Measurements from ENCODE around the gene FLT3LG. TPM values are rescaled to one million over a fixed set of nuclear protein-coding genes. Genes with fewer than 3 reads are reported as not detected.
A peak's percentile ranks its signal among the peaks of the same experiment; 100 is the strongest.

Gene FLT3LG
- total RNA-seq, 4 donors from 2014 or later = 2.8 to 7.3 (median 6.3) TPM

GRCh38 chr19:49486232-49486631, 12.2 kb downstream of the FLT3LG start:
- WGBS, 2 donors = 94 to 98% methylated on average over 6 to 7 of the region's 7 CpGs
- H3K9me3 ChIP-seq = no peaks in the 10 kb centered on the region
- peaks cover 17 to 19% of the 10 kb centered on the region in 2 donors for H3K36me3 ChIP-seq
- H3K4me1 ChIP-seq = peaks cover 18 to 20% of the 10 kb centered on the region in 2 donors
- TF ChIP-seq CTCF (IDR thresholded peaks at IDR 0.05) (no peak), POLR2A (IDR thresholded peaks at IDR 0.05) (no peak)
- H3K4me3 ChIP-seq (replicated peaks in 1 of 3) = no peak overlapping the region
- intact Hi-C loops (cut with DNase I) = no loop called here
- H3K27me3 ChIP-seq = no peaks in the 10 kb centered on the region
- no peak for DNase-seq
- no peak overlapping the region for H3K27ac ChIP-seq

GRCh38 chr19:49486710-49487276, 12.8 kb downstream of the FLT3LG start:
- no peak for DNase-seq
- Histone ChIP-seq H3K27me3 (no peaks in the 10 kb centered on the region), H3K4me1 (peaks cover 18 to 20% of the 10 kb centered on the region in 2 donors), H3K4me3 (replicated peaks in 1 of 3) (no peak overlapping the region), H3K27ac (peak overlapping the region; percentile 54 to 73 (median 72)), H3K9me3 (no peaks in the 10 kb centered on the region), H3K36me3 (peaks cover 23 to 24% of the 10 kb centered on the region in 2 donors)
- no peak for TF ChIP-seq CTCF (IDR thresholded peaks at IDR 0.05)
- TF ChIP-seq POLR2A (IDR thresholded peaks at IDR 0.05) = no peak
- intact Hi-C loops (cut with DNase I) = no loop called here
- 57 to 71% methylated on average over 15 to 21 of the region's 23 CpGs for WGBS, 2 donors

GRCh38 chr19:49487277-49488045, 13.4 kb downstream of the FLT3LG start, which contains the start of gene RPL13A:
Gene RPL13A (plus strand): TSS chr19:49487608. CDS start chr19:49487630, 22 bp downstream.
- H3K4me3 ChIP-seq (replicated peaks in 1 of 3) = peak within 1 kb of the TSS; percentile 75 to 85 (median 78)
- peaks cover 18 to 20% of the 10 kb centered on the region in 2 donors for H3K4me1 ChIP-seq
- peak; percentile 100 for DNase-seq
- H3K27me3 ChIP-seq = no peaks in the 10 kb centered on the region
- TF ChIP-seq CTCF (IDR thresholded peaks at IDR 0.05) (peak in 1 of 6 experiments; percentile 14), POLR2A (IDR thresholded peaks at IDR 0.05) (peak; percentile 94 to 98)
- WGBS, 2 donors = 1% methylated on average over 24 to 39 of the region's 57 CpGs
- peak within 1 kb of the TSS; percentile 73 to 89 (median 87) for H3K27ac ChIP-seq
- intact Hi-C loops (cut with DNase I) = no loop called here
- no peaks in the 10 kb centered on the region for H3K9me3 ChIP-seq
- H3K36me3 ChIP-seq = peaks cover 29 to 31% of the 10 kb centered on the region in 2 donors

GRCh38 chr19:49488046-49488862, 14.2 kb downstream of the FLT3LG start:
- TF ChIP-seq CTCF (IDR thresholded peaks at IDR 0.05) = no peak
- TF ChIP-seq POLR2A (IDR thresholded peaks at IDR 0.05) = no peak
- H3K36me3 ChIP-seq = peaks cover 37 to 39% of the 10 kb centered on the region in 2 donors
- no peaks in the 10 kb centered on the region for H3K27me3 ChIP-seq
- WGBS, 2 donors = 1 to 2% methylated on average over 21 to 24 of the region's 26 CpGs
- H3K4me1 ChIP-seq = peaks cover 18 to 20% of the 10 kb centered on the region in 2 donors
- H3K4me3 ChIP-seq (replicated peaks in 1 of 3) = peak overlapping the region; percentile 75 to 85 (median 78)
- intact Hi-C loops (cut with DNase I) = no loop called here
- no peaks in the 10 kb centered on the region for H3K9me3 ChIP-seq
- H3K27ac ChIP-seq = peak overlapping the region; percentile 57 to 89 (median 87)
- DNase-seq = no peak
